ENCODE results near the gene ETV6. TPM values are rescaled to one million over a fixed set of nuclear protein-coding genes. Genes with fewer than 3 reads are reported as not detected.

ETV6 gene
- total RNA-seq, 2 donors from 2014 or later: 41.4 to 58.4 TPM

- peak overlapping the region; percentile 15 to 43 for H3K27ac ChIP-seq
- TF ChIP-seq, protein P1, sequence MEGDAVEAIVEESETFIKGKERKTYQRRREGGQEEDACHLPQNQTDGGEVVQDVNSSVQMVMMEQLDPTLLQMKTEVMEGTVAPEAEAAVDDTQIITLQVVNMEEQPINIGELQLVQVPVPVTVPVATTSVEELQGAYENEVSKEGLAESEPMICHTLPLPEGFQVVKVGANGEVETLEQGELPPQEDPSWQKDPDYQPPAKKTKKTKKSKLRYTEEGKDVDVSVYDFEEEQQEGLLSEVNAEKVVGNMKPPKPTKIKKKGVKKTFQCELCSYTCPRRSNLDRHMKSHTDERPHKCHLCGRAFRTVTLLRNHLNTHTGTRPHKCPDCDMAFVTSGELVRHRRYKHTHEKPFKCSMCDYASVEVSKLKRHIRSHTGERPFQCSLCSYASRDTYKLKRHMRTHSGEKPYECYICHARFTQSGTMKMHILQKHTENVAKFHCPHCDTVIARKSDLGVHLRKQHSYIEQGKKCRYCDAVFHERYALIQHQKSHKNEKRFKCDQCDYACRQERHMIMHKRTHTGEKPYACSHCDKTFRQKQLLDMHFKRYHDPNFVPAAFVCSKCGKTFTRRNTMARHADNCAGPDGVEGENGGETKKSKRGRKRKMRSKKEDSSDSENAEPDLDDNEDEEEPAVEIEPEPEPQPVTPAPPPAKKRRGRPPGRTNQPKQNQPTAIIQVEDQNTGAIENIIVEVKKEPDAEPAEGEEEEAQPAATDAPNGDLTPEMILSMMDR (IDR thresholded peaks at IDR 0.05): no peak
- no peak for ATAC-seq (ENCODE audit: insufficient number of reproducible peaks, low FRiP score, low read depth)
Observed at GRCh38 chr12:11655842-11656241, 6.4 kb downstream of the ETV6 start.

DNA sequence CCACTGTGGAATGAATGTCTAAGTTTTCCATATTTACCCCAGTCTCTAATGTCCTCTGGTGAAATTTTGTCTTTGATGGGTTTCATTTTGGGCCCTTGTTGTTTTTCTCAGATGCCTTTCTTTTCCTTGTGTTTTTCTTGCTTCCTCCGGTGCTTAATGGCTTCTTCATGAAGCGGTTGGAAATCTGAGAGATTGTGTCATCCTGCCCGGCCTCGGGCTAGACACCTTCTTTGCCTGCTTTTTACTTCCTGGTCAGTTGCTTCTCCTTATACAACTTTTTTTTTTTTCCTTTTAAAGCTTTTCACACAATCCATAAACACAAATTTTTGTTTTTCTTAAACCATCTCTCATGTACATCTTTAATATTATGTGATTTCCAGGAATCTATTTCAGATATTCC, 7.1 kb downstream of the ETV6 start:
- Histone ChIP-seq H3K27ac (peak overlapping the region; percentile 15 to 43), H3K4me1 (ENCODE audit: control insufficient read depth in 1 of 2, low read depth in 2 of 2) (peaks cover 37 to 92% of the 10 kb centered on the region in 2 donors)
- no peak for ATAC-seq (ENCODE audit: insufficient number of reproducible peaks, low FRiP score, low read depth)

More at GRCh38 chr12:11655842-11656241, 6.4 kb downstream of the ETV6 start:
- peaks cover 32 to 85% of the 10 kb centered on the region in 2 donors for H3K4me1 ChIP-seq (ENCODE audit: control insufficient read depth in 1 of 2, low read depth in 2 of 2)
- H3K9me3 ChIP-seq: no peaks in the 10 kb centered on the region
- H3K36me3 ChIP-seq: no peaks in the 10 kb centered on the region
- no peaks in the 10 kb centered on the region for H3K27me3 ChIP-seq (replicated peaks; ENCODE audit: insufficient read depth)
- no peak for DNase-seq (ENCODE audit: low spot score)
- no peak overlapping the region for H3K4me3 ChIP-seq

GRCh38 chr12:11657511-11657910, 8.0 kb downstream of the ETV6 start:
- no peaks in the 10 kb centered on the region for H3K27me3 ChIP-seq (replicated peaks; ENCODE audit: insufficient read depth)
- peak overlapping the region; percentile 4 to 43 for H3K27ac ChIP-seq
- H3K36me3 ChIP-seq: no peaks in the 10 kb centered on the region
- TF ChIP-seq, protein P1 (IDR thresholded peaks at IDR 0.05): no peak
- H3K4me3 ChIP-seq: no peak overlapping the region
- no peaks in the 10 kb centered on the region for H3K9me3 ChIP-seq
- peaks cover 45 to 100% of the 10 kb centered on the region in 2 donors for H3K4me1 ChIP-seq (ENCODE audit: control insufficient read depth in 1 of 2, low read depth in 2 of 2)
- no peak for ATAC-seq (ENCODE audit: insufficient number of reproducible peaks, low FRiP score, low read depth)
- DNase-seq (ENCODE audit: low spot score): no peak

More for the DNA sequence above, 7.1 kb downstream of the ETV6 start:
- no peaks in the 10 kb centered on the region for H3K36me3 ChIP-seq
- H3K27me3 ChIP-seq (replicated peaks; ENCODE audit: insufficient read depth): no peaks in the 10 kb centered on the region
- TF ChIP-seq, protein P1 (IDR thresholded peaks at IDR 0.05): no peak
- no peak for DNase-seq (ENCODE audit: low spot score)
- H3K4me3 ChIP-seq: no peak overlapping the region
- no peaks in the 10 kb centered on the region for H3K9me3 ChIP-seq

GRCh38 chr12:11658791-11659190, 9.3 kb downstream of the ETV6 start:
- H3K27ac ChIP-seq: peak overlapping the region; percentile 26 to 42
- no peaks in the 10 kb centered on the region for H3K36me3 ChIP-seq
- no peak for DNase-seq (ENCODE audit: low spot score)
- ATAC-seq (ENCODE audit: insufficient number of reproducible peaks, low FRiP score, low read depth): no peak
- H3K4me1 ChIP-seq (ENCODE audit: control insufficient read depth in 1 of 2, low read depth in 2 of 2): peaks cover 50 to 100% of the 10 kb centered on the region in 2 donors
- TF ChIP-seq, protein P1 (IDR thresholded peaks at IDR 0.05): no peak
- no peaks in the 10 kb centered on the region for H3K27me3 ChIP-seq (replicated peaks; ENCODE audit: insufficient read depth)
- H3K4me3 ChIP-seq: no peak overlapping the region
- H3K9me3 ChIP-seq: no peaks in the 10 kb centered on the region

GRCh38 chr12:11660624-11661023, 11.2 kb downstream of the ETV6 start:
- DNase-seq (ENCODE audit: low spot score): no peak
- Histone ChIP-seq H3K36me3 (no peaks in the 10 kb centered on the region), H3K27ac (peak overlapping the region; percentile 32 to 46), H3K4me3 (no peak overlapping the region), H3K9me3 (no peaks in the 10 kb centered on the region), H3K27me3 (replicated peaks; ENCODE audit: insufficient read depth) (no peaks in the 10 kb centered on the region), H3K4me1 (ENCODE audit: control insufficient read depth in 1 of 2, low read depth in 2 of 2) (peaks cover 38 to 94% of the 10 kb centered on the region in 2 donors)
- no peak for ATAC-seq (ENCODE audit: insufficient number of reproducible peaks, low FRiP score, low read depth)
- TF ChIP-seq, protein P1 (IDR thresholded peaks at IDR 0.05): no peak
